ENCODE measurements around the gene ERBB4. TPM values are rescaled to one million over a fixed set of nuclear protein-coding genes. Genes with fewer than 3 reads are reported as not detected.

The ERBB4 gene
- polyA plus RNA-seq, 6 donors from 2014 or later = not detected

DNA sequence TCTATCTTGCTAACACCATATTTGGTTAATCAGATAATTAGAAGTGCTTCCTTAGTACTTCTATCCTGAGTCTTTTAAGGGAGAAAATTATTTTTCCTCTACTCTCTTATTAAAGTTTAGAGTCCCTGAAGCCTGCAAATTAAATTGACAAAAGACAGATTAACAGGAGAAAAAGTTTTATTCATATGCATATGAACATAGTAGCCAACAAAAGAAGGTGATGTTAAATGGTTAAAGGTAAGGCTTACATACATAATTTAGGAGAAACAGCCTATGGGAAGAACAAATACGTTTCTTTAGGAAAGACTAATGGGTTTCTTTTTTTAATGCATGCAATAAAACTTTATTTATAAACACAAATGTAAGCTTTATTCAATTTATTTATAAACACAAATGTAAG is 1177.2 kb downstream of the ERBB4 start:
- Mint-ChIP-seq H3K4me3 (no peak overlapping the region), H3K4me1 (no peaks in the 10 kb centered on the region), H3K36me3 (no peaks in the 10 kb centered on the region), H3K9me3 (peaks cover 0 to 10% (median 2%) of the 10 kb centered on the region in 7 donors), H3K27ac (no peak overlapping the region), H3K27me3 (no peaks in the 10 kb centered on the region)
- no peak for ATAC-seq (ENCODE audit: low read depth in 2 of 2)
- no peak for DNase-seq

DNA sequence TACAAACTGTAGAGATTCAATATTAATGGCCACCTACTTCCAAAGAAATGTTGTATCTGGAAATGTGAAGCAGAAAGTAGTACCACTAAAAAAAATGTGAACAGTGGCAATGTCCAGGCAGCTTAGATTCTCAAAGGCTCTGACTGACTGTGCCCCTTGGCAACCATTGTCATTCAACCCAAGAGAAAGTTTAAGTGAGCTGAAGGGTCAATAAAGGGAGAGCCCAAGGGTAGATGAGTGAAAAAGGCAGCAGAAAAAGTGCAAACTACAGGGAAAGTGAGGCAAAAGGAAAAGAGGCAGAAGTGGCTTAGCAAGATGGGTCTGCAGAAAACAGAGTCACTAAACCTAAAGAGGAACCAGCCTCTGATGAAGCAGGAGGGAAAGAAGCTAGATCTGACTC is 1179.3 kb downstream of the ERBB4 start:
- Mint-ChIP-seq H3K9me3 (peaks cover 0 to 10% (median 2%) of the 10 kb centered on the region in 7 donors), H3K4me3 (no peak overlapping the region), H3K4me1 (no peaks in the 10 kb centered on the region), H3K27me3 (no peaks in the 10 kb centered on the region), H3K27ac (no peak overlapping the region), H3K36me3 (no peaks in the 10 kb centered on the region)
- ATAC-seq (ENCODE audit: low read depth in 2 of 2) (no peak), DNase-seq (no peak)

DNA sequence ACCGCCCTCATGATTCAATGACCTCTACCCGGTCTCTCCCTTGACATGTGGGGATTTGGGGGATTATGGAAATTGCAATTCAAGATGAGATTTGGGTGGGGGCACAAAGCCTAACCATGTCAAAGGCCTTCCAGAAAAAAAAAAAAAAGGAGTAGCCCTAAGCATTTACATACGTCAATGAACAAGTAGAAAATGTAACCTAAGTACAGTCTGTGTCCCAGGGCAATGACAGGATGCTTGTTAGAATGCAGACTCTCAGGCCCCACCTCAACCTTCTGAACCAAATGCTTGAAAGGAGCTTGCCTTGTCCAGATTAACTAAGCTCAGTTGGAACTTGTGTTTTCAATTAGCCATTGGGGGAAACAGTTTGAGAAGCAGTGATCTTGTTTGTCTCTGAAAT is 1180.1 kb downstream of the ERBB4 start:
- DNase-seq (no peak), ATAC-seq (ENCODE audit: low read depth in 2 of 2) (no peak)
- Mint-ChIP-seq H3K9me3 (peaks cover 0 to 9% (median 2%) of the 10 kb centered on the region in 7 donors), H3K4me1 (no peaks in the 10 kb centered on the region), H3K4me3 (no peak overlapping the region), H3K27ac (no peak overlapping the region), H3K27me3 (no peaks in the 10 kb centered on the region), H3K36me3 (no peaks in the 10 kb centered on the region)

DNA sequence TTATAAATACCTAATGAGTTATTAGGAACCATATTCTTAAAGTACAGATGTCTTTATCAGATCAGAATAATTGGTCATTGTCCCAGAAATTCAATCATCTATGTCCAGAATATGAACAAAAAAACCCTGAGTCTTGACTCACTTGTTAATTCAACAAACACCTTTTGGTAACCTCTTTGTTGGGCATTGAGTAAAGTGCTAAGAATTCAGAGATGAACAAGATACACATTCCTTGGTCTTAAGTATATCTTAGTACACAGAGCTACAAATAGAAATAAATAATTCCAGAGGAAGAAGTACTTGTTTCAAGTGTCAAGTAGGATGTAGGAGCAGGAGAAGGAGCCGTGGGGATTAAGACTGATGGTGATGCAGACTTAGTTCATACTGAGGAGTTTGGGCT is 1184.1 kb downstream of the ERBB4 start:
- H3K9me3 Mint-ChIP-seq = peaks cover 0 to 3% (median 0%) of the 10 kb centered on the region in 7 donors
- DNase-seq (no peak), ATAC-seq (ENCODE audit: low read depth in 2 of 2) (no peak)
- no peaks in the 10 kb centered on the region for H3K36me3 Mint-ChIP-seq
- no peak overlapping the region for H3K4me3 Mint-ChIP-seq
- H3K4me1 Mint-ChIP-seq = no peaks in the 10 kb centered on the region
- no peak overlapping the region for H3K27ac Mint-ChIP-seq
- no peaks in the 10 kb centered on the region for H3K27me3 Mint-ChIP-seq

DNA sequence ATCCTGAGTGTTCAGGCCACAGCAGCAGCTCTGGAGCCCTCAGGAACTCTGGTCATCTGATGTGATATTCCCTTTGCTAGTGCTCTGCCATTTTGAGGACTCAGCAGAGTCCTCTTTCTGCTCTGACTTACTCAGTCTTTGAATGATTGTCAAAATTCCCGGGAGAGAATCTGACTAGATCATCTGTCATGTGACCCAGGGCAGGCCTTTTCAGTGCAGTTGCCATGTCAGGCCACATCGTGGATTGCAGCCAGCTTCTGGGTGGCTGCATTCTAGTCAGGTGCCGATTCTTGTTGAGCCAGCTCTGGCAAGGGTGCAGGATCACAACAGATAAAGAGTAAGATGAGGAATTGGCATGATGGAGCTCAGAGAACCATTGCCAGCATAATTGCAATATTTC is 1186.6 kb downstream of the ERBB4 start:
- DNase-seq = no peak
- Mint-ChIP-seq H3K27me3 (no peaks in the 10 kb centered on the region), H3K36me3 (no peaks in the 10 kb centered on the region), H3K9me3 (peaks cover 0 to 3% (median 0%) of the 10 kb centered on the region in 7 donors), H3K4me3 (no peak overlapping the region), H3K27ac (no peak overlapping the region), H3K4me1 (no peaks in the 10 kb centered on the region)
- no peak for ATAC-seq (ENCODE audit: low read depth in 2 of 2)

DNA sequence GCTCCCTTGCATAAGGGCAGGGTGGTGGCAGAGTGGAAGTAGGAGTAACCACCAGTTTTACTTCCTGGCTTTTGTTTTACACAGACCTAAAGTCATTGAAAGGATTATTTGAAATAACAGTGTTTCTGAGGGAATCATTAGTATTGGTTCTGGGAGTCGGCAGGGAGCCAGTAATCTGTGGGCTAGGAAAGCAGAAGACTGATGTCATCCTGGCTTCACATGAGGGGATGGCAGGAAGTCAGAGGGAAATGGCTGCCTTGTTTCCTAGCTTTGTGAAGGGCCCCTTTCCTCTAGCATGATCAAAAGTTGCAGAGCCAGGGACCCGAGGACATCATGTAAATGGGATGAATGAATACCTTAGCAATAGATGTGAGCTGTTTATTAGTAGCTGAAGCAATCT is 1189.6 kb downstream of the ERBB4 start:
- H3K9me3 Mint-ChIP-seq = peaks cover 0 to 3% (median 0%) of the 10 kb centered on the region in 7 donors
- no peak overlapping the region for H3K27ac Mint-ChIP-seq
- H3K4me3 Mint-ChIP-seq = no peak overlapping the region

DNA sequence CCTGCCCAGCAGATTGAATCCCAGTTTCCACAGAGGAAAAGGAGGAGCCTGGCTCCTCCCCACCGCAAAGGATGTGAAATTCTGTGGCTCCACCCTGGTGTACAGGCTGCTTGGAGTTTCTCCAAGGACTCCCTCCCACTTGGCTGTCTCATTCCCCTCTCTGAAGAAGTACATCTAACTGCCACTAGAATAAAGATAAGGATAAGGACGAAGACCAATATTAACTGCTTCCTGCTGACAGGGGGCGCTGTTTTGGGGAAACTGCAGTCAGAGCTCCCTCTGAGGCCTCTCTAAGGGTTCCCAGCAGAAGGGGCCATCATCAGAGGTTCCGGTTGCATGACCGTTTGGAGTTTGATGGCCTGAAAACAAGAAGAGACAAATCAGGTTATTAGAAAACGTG is 1191.3 kb downstream of the ERBB4 start:
- H3K27me3 Mint-ChIP-seq = no peaks in the 10 kb centered on the region
- H3K4me3 Mint-ChIP-seq = no peak overlapping the region
- DNase-seq (no peak), ATAC-seq (ENCODE audit: low read depth in 2 of 2) (no peak)
- H3K4me1 Mint-ChIP-seq = no peaks in the 10 kb centered on the region
- H3K9me3 Mint-ChIP-seq = peaks cover 0 to 3% (median 0%) of the 10 kb centered on the region in 7 donors
- no peaks in the 10 kb centered on the region for H3K36me3 Mint-ChIP-seq
- no peak overlapping the region for H3K27ac Mint-ChIP-seq

More for the DNA sequence above, 1189.6 kb downstream of the ERBB4 start:
- Mint-ChIP-seq H3K27me3 (no peaks in the 10 kb centered on the region), H3K4me1 (no peaks in the 10 kb centered on the region), H3K36me3 (no peaks in the 10 kb centered on the region)
- ATAC-seq (ENCODE audit: low read depth in 2 of 2) = no peak
- DNase-seq = no peak

DNA sequence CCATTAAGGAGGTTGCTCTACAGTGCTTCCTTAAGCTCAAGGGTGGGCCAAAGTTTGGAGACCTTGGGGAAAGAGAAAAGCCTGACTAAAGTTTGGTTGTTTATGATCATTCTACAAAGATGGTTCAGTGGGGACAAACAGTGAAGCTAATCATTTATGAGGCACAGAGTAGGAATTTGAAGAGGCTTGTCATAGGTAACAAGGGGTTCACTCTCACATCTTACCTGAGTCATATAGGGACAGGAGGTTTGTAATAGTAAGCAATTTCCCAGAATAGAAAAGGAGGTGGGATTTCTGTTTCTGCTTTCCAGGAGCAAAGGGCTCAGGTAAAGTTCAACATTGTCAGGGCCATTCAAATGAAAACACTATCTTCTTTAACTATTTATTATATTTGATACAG is 1194.3 kb downstream of the ERBB4 start:
- no peak overlapping the region for H3K4me3 Mint-ChIP-seq
- DNase-seq = no peak

DNA sequence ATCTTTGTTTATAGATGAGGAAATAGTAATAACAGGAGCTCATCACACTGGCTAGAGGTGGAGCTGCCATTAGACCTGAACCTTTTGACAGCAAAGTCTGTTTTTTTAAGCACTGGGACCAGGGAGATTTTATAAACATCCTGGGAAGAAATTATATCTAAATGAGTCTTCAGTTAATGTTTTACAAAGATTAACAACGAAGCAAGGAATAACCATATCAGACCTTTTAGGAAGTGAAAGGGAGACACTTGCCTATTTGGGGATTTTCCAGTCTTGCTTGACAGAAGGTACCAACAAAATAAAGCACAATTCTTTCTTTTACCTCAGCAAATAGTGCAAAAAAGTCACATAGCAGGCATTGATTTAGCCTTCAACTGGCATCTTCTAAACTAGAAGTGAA is 1205.2 kb downstream of the ERBB4 start:
- ATAC-seq (ENCODE audit: low read depth in 2 of 2) (no peak), DNase-seq (no peak)
- H3K36me3 Mint-ChIP-seq = no peaks in the 10 kb centered on the region
- no peak overlapping the region for H3K27ac Mint-ChIP-seq
- H3K9me3 Mint-ChIP-seq = peaks cover 0 to 3% (median 0%) of the 10 kb centered on the region in 7 donors
- no peaks in the 10 kb centered on the region for H3K4me1 Mint-ChIP-seq
- H3K4me3 Mint-ChIP-seq = no peak overlapping the region
- no peaks in the 10 kb centered on the region for H3K27me3 Mint-ChIP-seq

More for the DNA sequence above, 1194.3 kb downstream of the ERBB4 start:
- ATAC-seq (ENCODE audit: low read depth in 2 of 2) = no peak
- H3K36me3 Mint-ChIP-seq = no peaks in the 10 kb centered on the region
- no peaks in the 10 kb centered on the region for H3K27me3 Mint-ChIP-seq
- no peaks in the 10 kb centered on the region for H3K4me1 Mint-ChIP-seq
- no peak overlapping the region for H3K27ac Mint-ChIP-seq
- H3K9me3 Mint-ChIP-seq = peaks cover 0 to 1% (median 0%) of the 10 kb centered on the region in 7 donors

DNA sequence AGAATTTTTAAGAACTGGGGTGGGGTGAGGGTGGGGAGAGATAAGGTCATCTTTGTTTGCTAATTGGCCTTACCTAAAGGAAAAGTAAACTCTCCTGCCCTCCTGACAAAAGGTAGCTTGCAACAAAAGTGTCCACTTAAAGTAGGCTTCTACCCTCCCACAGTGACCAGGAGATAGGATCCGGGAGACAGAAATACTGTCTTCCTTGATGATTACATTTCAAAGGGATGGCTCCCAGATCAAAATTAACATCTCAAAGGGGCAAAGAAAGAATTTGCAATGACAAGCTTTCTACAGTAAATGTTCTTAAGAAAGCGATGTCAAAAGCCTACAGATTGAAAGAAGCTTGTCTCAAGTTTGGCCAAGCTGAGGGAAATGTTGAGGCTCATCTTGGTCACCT is 1206.9 kb downstream of the ERBB4 start:
- H3K36me3 Mint-ChIP-seq = no peaks in the 10 kb centered on the region
- H3K27ac Mint-ChIP-seq = no peak overlapping the region
- ATAC-seq (ENCODE audit: low read depth in 2 of 2) (no peak), DNase-seq (no peak)
- H3K9me3 Mint-ChIP-seq = peaks cover 0 to 3% (median 0%) of the 10 kb centered on the region in 7 donors
- H3K4me3 Mint-ChIP-seq = no peak overlapping the region
- H3K27me3 Mint-ChIP-seq = no peaks in the 10 kb centered on the region
- H3K4me1 Mint-ChIP-seq = no peaks in the 10 kb centered on the region

DNA sequence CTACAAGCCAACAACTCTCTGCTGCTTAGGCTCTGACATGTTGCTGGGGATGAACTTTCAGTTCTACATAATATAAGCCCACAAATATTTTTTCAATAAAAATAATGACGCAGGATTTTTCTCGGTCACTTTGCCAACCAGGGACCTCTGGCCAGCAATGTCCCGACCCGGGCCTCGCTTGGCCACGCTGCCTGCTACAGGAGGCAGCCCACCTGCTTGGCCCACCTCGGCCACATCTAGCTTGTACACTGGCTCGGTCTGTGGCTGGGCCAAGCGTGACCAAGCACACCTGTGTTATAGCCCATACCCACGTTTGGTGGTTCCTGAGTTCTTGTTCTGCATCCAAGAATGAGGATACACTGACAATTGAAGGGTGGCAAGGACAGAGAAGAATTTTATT is 1208.7 kb downstream of the ERBB4 start:
- DNase-seq (no peak), ATAC-seq (ENCODE audit: low read depth in 2 of 2) (no peak)
- Mint-ChIP-seq H3K4me3 (no peak overlapping the region), H3K27ac (no peak overlapping the region), H3K4me1 (no peaks in the 10 kb centered on the region), H3K9me3 (peaks cover 0 to 4% (median 0%) of the 10 kb centered on the region in 7 donors), H3K36me3 (no peaks in the 10 kb centered on the region), H3K27me3 (no peaks in the 10 kb centered on the region)

DNA sequence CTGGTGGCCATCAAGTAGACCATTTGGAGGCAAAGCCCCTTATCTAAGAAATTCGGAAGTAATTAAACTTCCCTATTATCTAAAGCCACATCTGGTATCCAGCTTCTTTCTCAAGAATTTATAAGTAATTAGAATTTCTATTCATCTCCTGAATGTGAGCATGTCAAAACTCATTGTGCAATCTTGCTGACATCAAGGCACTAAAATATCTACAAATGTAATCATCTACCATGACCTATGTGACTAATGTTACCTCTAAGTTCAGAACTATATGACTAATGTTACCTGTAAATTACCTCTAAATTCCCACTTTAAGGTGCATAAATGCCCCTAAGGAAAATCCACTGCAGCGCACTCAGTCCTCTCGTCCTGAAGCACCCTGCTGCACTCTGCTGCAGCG is 1209.2 kb downstream of the ERBB4 start:
- DNase-seq = no peak

DNA sequence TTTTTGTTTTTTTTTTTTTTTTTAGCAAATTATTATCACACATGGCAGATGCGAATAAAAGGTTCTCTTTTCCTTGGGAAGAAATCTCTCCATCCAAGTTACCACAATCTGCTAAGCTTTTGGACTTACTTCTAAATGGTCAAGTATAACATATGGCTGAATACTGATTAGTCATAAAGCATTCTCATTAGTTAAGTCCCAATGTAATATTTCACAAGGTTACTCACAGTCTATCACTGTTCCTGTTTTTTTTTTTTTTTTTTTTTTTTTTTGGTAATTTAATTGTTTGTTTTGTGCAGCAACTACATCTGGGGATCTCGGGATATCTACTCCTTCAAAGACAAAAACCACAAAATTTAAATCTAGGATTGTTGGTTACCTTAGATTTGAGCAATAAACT is 1210.5 kb downstream of the ERBB4 start:
- no peak for DNase-seq
- H3K36me3 Mint-ChIP-seq = no peaks in the 10 kb centered on the region
- no peaks in the 10 kb centered on the region for H3K4me1 Mint-ChIP-seq
- no peak overlapping the region for H3K27ac Mint-ChIP-seq
- no peak for ATAC-seq (ENCODE audit: low read depth in 2 of 2)
- H3K9me3 Mint-ChIP-seq = peaks cover 0 to 7% (median 1%) of the 10 kb centered on the region in 7 donors
- H3K4me3 Mint-ChIP-seq = no peak overlapping the region
- H3K27me3 Mint-ChIP-seq = no peaks in the 10 kb centered on the region

More for the DNA sequence above, 1209.2 kb downstream of the ERBB4 start:
- H3K27ac Mint-ChIP-seq = no peak overlapping the region
- no peak overlapping the region for H3K4me3 Mint-ChIP-seq
- no peaks in the 10 kb centered on the region for H3K27me3 Mint-ChIP-seq
- H3K9me3 Mint-ChIP-seq = peaks cover 0 to 7% (median 0%) of the 10 kb centered on the region in 7 donors
- no peaks in the 10 kb centered on the region for H3K36me3 Mint-ChIP-seq
- no peaks in the 10 kb centered on the region for H3K4me1 Mint-ChIP-seq
- ATAC-seq (ENCODE audit: low read depth in 2 of 2) = no peak

All from naive B cell (primary cell).